ENCODE results near the gene LHPP. TPM values are rescaled to one million over a fixed set of nuclear protein-coding genes. Genes with fewer than 3 reads are reported as not detected.

LHPP gene
- total and polyA plus RNA-seq, 2 donors (not counting 1 experiment from before 2014, with no cell fraction given): 10.2 to 15.6 TPM

GRCh38 chr10:124484031-124484430 is 22.4 kb downstream of the LHPP start:
- Histone ChIP-seq H3K9ac (ENCODE audit: insufficient read depth, low read length) (no peak overlapping the region), H4K20me1 (ENCODE audit: control insufficient read depth, extremely low read depth, insufficient read depth, low read length) (no peaks in the 10 kb centered on the region), H3K79me2 (ENCODE audit: control insufficient read depth, insufficient read depth, low read length) (no peaks in the 10 kb centered on the region), H3K9me3 (ENCODE audit: control insufficient read depth, insufficient read depth, low read depth, low read length) (no peaks in the 10 kb centered on the region), H3K36me3 (ENCODE audit: control insufficient read depth, insufficient read depth, low read length) (no peaks in the 10 kb centered on the region), H3K27ac (ENCODE audit: insufficient read depth, low read length) (no peak overlapping the region), H3K4me2 (ENCODE audit: extremely low read depth, insufficient read depth, low read length) (no peak overlapping the region), H3K4me1 (ENCODE audit: control insufficient read depth, extremely low read depth, insufficient read depth, low read length) (no peaks in the 10 kb centered on the region), H2AFZ (ENCODE audit: low read length) (no peak overlapping the region), H3K4me3 (replicated peaks in 1 of 4; ENCODE audit: control extremely low read depth in 1 of 4, insufficient read depth in 1 of 4, low read depth in 3 of 4, low read length in 4 of 4) (no peak overlapping the region), H3K27me3 (ENCODE audit: control insufficient read depth, insufficient read depth, low read length) (no peaks in the 10 kb centered on the region)
- DNase-seq (ENCODE audit: low read depth in 2 of 2): no peak
- no peak for TF ChIP-seq EZH2 (IDR thresholded peaks at IDR 0.05; ENCODE audit: low read length, missing control alignments)
- no peak for TF ChIP-seq CTCF (conservative IDR thresholded peaks at IDR 0.05 in 1 of 2, IDR thresholded peaks at IDR 0.05 in 1 of 2; ENCODE audit: low read depth in 1 of 2, low read length in 2 of 2)

- DNase-seq (ENCODE audit: low read depth in 2 of 2): no peak
- TF ChIP-seq EZH2 (IDR thresholded peaks at IDR 0.05; ENCODE audit: low read length, missing control alignments) (no peak), CTCF (conservative IDR thresholded peaks at IDR 0.05 in 1 of 2, IDR thresholded peaks at IDR 0.05 in 1 of 2; ENCODE audit: low read depth in 1 of 2, low read length in 2 of 2) (no peak)
These were observed 23.0 kb downstream of the LHPP start for GRCh38 chr10:124484661-124485060.

GRCh38 chr10:124486635-124487034 is 25.0 kb downstream of the LHPP start:
- H3K4me2 ChIP-seq (ENCODE audit: extremely low read depth, insufficient read depth, low read length): no peak overlapping the region
- no peaks in the 10 kb centered on the region for H3K36me3 ChIP-seq (ENCODE audit: control insufficient read depth, insufficient read depth, low read length)
- no peaks in the 10 kb centered on the region for H3K79me2 ChIP-seq (ENCODE audit: control insufficient read depth, insufficient read depth, low read length)
- H3K9ac ChIP-seq (ENCODE audit: insufficient read depth, low read length): no peak overlapping the region
- no peaks in the 10 kb centered on the region for H3K27me3 ChIP-seq (ENCODE audit: control insufficient read depth, insufficient read depth, low read length)
- H3K4me1 ChIP-seq (ENCODE audit: control insufficient read depth, extremely low read depth, insufficient read depth, low read length): no peaks in the 10 kb centered on the region
- H3K9me3 ChIP-seq (ENCODE audit: control insufficient read depth, insufficient read depth, low read depth, low read length): no peaks in the 10 kb centered on the region
- TF ChIP-seq EZH2 (IDR thresholded peaks at IDR 0.05; ENCODE audit: low read length, missing control alignments) (no peak), CTCF (conservative IDR thresholded peaks at IDR 0.05 in 1 of 2, IDR thresholded peaks at IDR 0.05 in 1 of 2; ENCODE audit: low read depth in 1 of 2, low read length in 2 of 2) (no peak)
- H4K20me1 ChIP-seq (ENCODE audit: control insufficient read depth, extremely low read depth, insufficient read depth, low read length): no peaks in the 10 kb centered on the region
- H3K27ac ChIP-seq (ENCODE audit: insufficient read depth, low read length): no peak overlapping the region
- DNase-seq (ENCODE audit: low read depth in 2 of 2): no peak
- H3K4me3 ChIP-seq (replicated peaks in 1 of 4; ENCODE audit: control extremely low read depth in 1 of 4, insufficient read depth in 1 of 4, low read depth in 3 of 4, low read length in 4 of 4): no peak overlapping the region
- no peak overlapping the region for H2AFZ ChIP-seq (ENCODE audit: low read length)

More at GRCh38 chr10:124484661-124485060, 23.0 kb downstream of the LHPP start:
- Histone ChIP-seq H4K20me1 (ENCODE audit: control insufficient read depth, extremely low read depth, insufficient read depth, low read length) (no peaks in the 10 kb centered on the region), H3K36me3 (ENCODE audit: control insufficient read depth, insufficient read depth, low read length) (no peaks in the 10 kb centered on the region), H2AFZ (ENCODE audit: low read length) (no peak overlapping the region), H3K4me1 (ENCODE audit: control insufficient read depth, extremely low read depth, insufficient read depth, low read length) (no peaks in the 10 kb centered on the region), H3K9ac (ENCODE audit: insufficient read depth, low read length) (no peak overlapping the region), H3K4me2 (ENCODE audit: extremely low read depth, insufficient read depth, low read length) (no peak overlapping the region), H3K79me2 (ENCODE audit: control insufficient read depth, insufficient read depth, low read length) (no peaks in the 10 kb centered on the region), H3K27ac (ENCODE audit: insufficient read depth, low read length) (no peak overlapping the region), H3K9me3 (ENCODE audit: control insufficient read depth, insufficient read depth, low read depth, low read length) (no peaks in the 10 kb centered on the region), H3K27me3 (ENCODE audit: control insufficient read depth, insufficient read depth, low read length) (no peaks in the 10 kb centered on the region), H3K4me3 (replicated peaks in 1 of 4; ENCODE audit: control extremely low read depth in 1 of 4, insufficient read depth in 1 of 4, low read depth in 3 of 4, low read length in 4 of 4) (no peak overlapping the region)
